Stimulated activated naive CD8-positive, alpha-beta T cell treated with anti-CD3 and anti-CD28 coated beads, Interleukin-15, amount 100 ng/mL, for 72 hours (primary cell): Measurements from ENCODE around the gene EIPR1.
"Not testable (repeated sequence)": the region's sequence is repeated elsewhere in the genome, so short reads cannot be mapped to it uniquely, and the experiment has no call there.

Experiments
- ATAC-seq: fragments of 150-1000 bp; cut with Tn5 transposase; 2 replicates; pipeline ENCODE4 v1.10.0; 2021; ENCODE audit warnings: mild to moderate bottlenecking, moderate library complexity
- DNase-seq, 2 donors: peaks; one replicate each; pipeline ENCODE4 v3.0.0; 2021 to 2022
- H3K27ac Mint-ChIP-seq, 2 donors: one replicate each; pipeline ENCODE4 v1.8.0; 2022; ENCODE audit warnings: mild to moderate bottlenecking in 2 of 2, mixed read lengths in 2 of 2, moderate library complexity in 2 of 2
- H3K27me3 Mint-ChIP-seq: one replicate; pipeline ENCODE4 v1.8.0; 2022; ENCODE audit warnings: mixed read lengths
- H3K4me1 Mint-ChIP-seq: one replicate; pipeline ENCODE4 v1.8.0; 2022; ENCODE audit warnings: mild to moderate bottlenecking, mixed read lengths
- H3K4me3 Mint-ChIP-seq, 2 donors: one replicate each; pipeline ENCODE4 v1.8.0; 2022; ENCODE audit warnings: mild to moderate bottlenecking in 2 of 2, mixed read lengths in 2 of 2, moderate library complexity in 1 of 2
- H3K9me3 Mint-ChIP-seq, 2 donors: one replicate each; pipeline ENCODE4 v1.8.0; 2022; ENCODE audit warnings: mixed read lengths in 2 of 2

The EIPR1 gene

GRCh38 chr2:3184167-3184566, 193.5 kb downstream of the EIPR1 start:
- H3K27ac Mint-ChIP-seq: peak overlapping the region in 1 of 2 donors; percentile 89
- no peak overlapping the region for H3K4me3 Mint-ChIP-seq
- no peak for DNase-seq
- no peaks in the 10 kb centered on the region for H3K4me1 Mint-ChIP-seq
- H3K9me3 Mint-ChIP-seq: no peaks in the 10 kb centered on the region
- ATAC-seq: no peak
- no peaks in the 10 kb centered on the region for H3K27me3 Mint-ChIP-seq

GRCh38 chr2:3183766-3184165, 193.9 kb downstream of the EIPR1 start:
- no peak for DNase-seq
- no peak overlapping the region for H3K4me3 Mint-ChIP-seq
- H3K4me1 Mint-ChIP-seq: no peaks in the 10 kb centered on the region
- ATAC-seq: no peak
- peak overlapping the region in 1 of 2 donors; percentile 89 for H3K27ac Mint-ChIP-seq
- H3K9me3 Mint-ChIP-seq: no peaks in the 10 kb centered on the region
- no peaks in the 10 kb centered on the region for H3K27me3 Mint-ChIP-seq

- DNase-seq (no peak), ATAC-seq (peak; percentile 18)
- Mint-ChIP-seq H3K9me3 (no peaks in the 10 kb centered on the region), H3K4me1 (no peaks in the 10 kb centered on the region), H3K27me3 (no peaks in the 10 kb centered on the region), H3K27ac (peak overlapping the region in 1 of 2 donors; percentile 6), H3K4me3 (no peak overlapping the region)
Measured at GRCh38 chr2:3182848-3183247, 194.8 kb downstream of the EIPR1 start.

- H3K27ac Mint-ChIP-seq: no peak overlapping the region
- H3K27me3 Mint-ChIP-seq: no peaks in the 10 kb centered on the region
- ATAC-seq: no peak
Measured at GRCh38 chr2:3181416-3182010, 196.1 kb downstream of the EIPR1 start.

GRCh38 chr2:3180909-3181221, 196.8 kb downstream of the EIPR1 start:
- not testable (repeated sequence) for H3K4me1 Mint-ChIP-seq

More at GRCh38 chr2:3181416-3182010, 196.1 kb downstream of the EIPR1 start:
- Mint-ChIP-seq H3K4me3 (no peak overlapping the region), H3K4me1 (no peaks in the 10 kb centered on the region), H3K9me3 (no peaks in the 10 kb centered on the region)
- DNase-seq: no peak

GRCh38 chr2:3180082-3180908, 197.3 kb downstream of the EIPR1 start:
- no peak for DNase-seq
- ATAC-seq: peak; percentile 14
- no peaks in the 10 kb centered on the region for H3K4me1 Mint-ChIP-seq
- H3K9me3 Mint-ChIP-seq: no peaks in the 10 kb centered on the region
- H3K27ac Mint-ChIP-seq: peak overlapping the region in 1 of 2 donors; percentile 23
- no peak overlapping the region for H3K4me3 Mint-ChIP-seq
- H3K27me3 Mint-ChIP-seq: no peaks in the 10 kb centered on the region

More at GRCh38 chr2:3180909-3181221, 196.8 kb downstream of the EIPR1 start:
- peak; percentile 10 for ATAC-seq
- H3K4me3 Mint-ChIP-seq, DNase-seq, H3K27ac Mint-ChIP-seq, H3K27me3 Mint-ChIP-seq, H3K9me3 Mint-ChIP-seq: not testable (repeated sequence)

- no peaks in the 10 kb centered on the region for H3K27me3 Mint-ChIP-seq
- H3K4me3 Mint-ChIP-seq: no peak overlapping the region
- peak overlapping the region in 1 of 2 donors; percentile 23 for H3K27ac Mint-ChIP-seq
Measured at GRCh38 chr2:3179626-3180025, 198.0 kb downstream of the EIPR1 start.

GRCh38 chr2:3179208-3179607, 198.4 kb downstream of the EIPR1 start:
- H3K4me3 Mint-ChIP-seq: no peak overlapping the region
- no peaks in the 10 kb centered on the region for H3K27me3 Mint-ChIP-seq
- DNase-seq (peak in 1 of 2 donors; percentile 35), ATAC-seq (peak; percentile 32)
- H3K9me3 Mint-ChIP-seq: no peaks in the 10 kb centered on the region
- no peaks in the 10 kb centered on the region for H3K4me1 Mint-ChIP-seq
- H3K27ac Mint-ChIP-seq: peak overlapping the region; percentile 21 to 80

More at GRCh38 chr2:3179626-3180025, 198.0 kb downstream of the EIPR1 start:
- H3K4me1 Mint-ChIP-seq: no peaks in the 10 kb centered on the region
- H3K9me3 Mint-ChIP-seq: no peaks in the 10 kb centered on the region
- DNase-seq (no peak), ATAC-seq (peak; percentile 14)

GRCh38 chr2:3178578-3179031, 199.0 kb downstream of the EIPR1 start:
- Mint-ChIP-seq H3K4me1 (no peaks in the 10 kb centered on the region), H3K27me3 (no peaks in the 10 kb centered on the region), H3K9me3 (no peaks in the 10 kb centered on the region), H3K4me3 (no peak overlapping the region), H3K27ac (peak overlapping the region; percentile 55 to 80)
- ATAC-seq (peak; percentile 2), DNase-seq (no peak)

GRCh38 chr2:3177891-3178577, 199.6 kb downstream of the EIPR1 start:
- H3K27me3 Mint-ChIP-seq: no peaks in the 10 kb centered on the region
- H3K9me3 Mint-ChIP-seq: no peaks in the 10 kb centered on the region
- ATAC-seq: no peak
- H3K4me1 Mint-ChIP-seq: no peaks in the 10 kb centered on the region
- DNase-seq: no peak
- no peak overlapping the region for H3K27ac Mint-ChIP-seq
- H3K4me3 Mint-ChIP-seq: no peak overlapping the region

- H3K27ac Mint-ChIP-seq: no peak overlapping the region
- no peaks in the 10 kb centered on the region for H3K9me3 Mint-ChIP-seq
- H3K27me3 Mint-ChIP-seq: no peaks in the 10 kb centered on the region
- DNase-seq: no peak
- H3K4me3 Mint-ChIP-seq: no peak overlapping the region
- no peak for ATAC-seq
- H3K4me1 Mint-ChIP-seq: no peaks in the 10 kb centered on the region
Measured at GRCh38 chr2:3176869-3177255, 200.8 kb downstream of the EIPR1 start.

- Mint-ChIP-seq H3K27me3 (no peaks in the 10 kb centered on the region), H3K4me3 (no peak overlapping the region), H3K9me3 (no peaks in the 10 kb centered on the region), H3K27ac (no peak overlapping the region), H3K4me1 (no peaks in the 10 kb centered on the region)
- ATAC-seq: no peak
- DNase-seq: no peak
Measured at GRCh38 chr2:3176071-3176868, 201.3 kb downstream of the EIPR1 start.

- Mint-ChIP-seq H3K27ac (peak overlapping the region in 1 of 2 donors; percentile 34), H3K4me1 (no peaks in the 10 kb centered on the region), H3K4me3 (no peak overlapping the region), H3K9me3 (no peaks in the 10 kb centered on the region), H3K27me3 (no peaks in the 10 kb centered on the region)
- DNase-seq: no peak
- no peak for ATAC-seq
Measured at GRCh38 chr2:3175568-3175955, 202.1 kb downstream of the EIPR1 start.

GRCh38 chr2:3174626-3175567, 202.7 kb downstream of the EIPR1 start:
- no peak for DNase-seq
- H3K9me3 Mint-ChIP-seq: no peaks in the 10 kb centered on the region
- no peaks in the 10 kb centered on the region for H3K4me1 Mint-ChIP-seq
- peak overlapping the region; percentile 13 to 34 for H3K27ac Mint-ChIP-seq
- no peak for ATAC-seq
- no peaks in the 10 kb centered on the region for H3K27me3 Mint-ChIP-seq
- no peak overlapping the region for H3K4me3 Mint-ChIP-seq
